ENCODE results near the gene PKM.

Gene PKM

DNA sequence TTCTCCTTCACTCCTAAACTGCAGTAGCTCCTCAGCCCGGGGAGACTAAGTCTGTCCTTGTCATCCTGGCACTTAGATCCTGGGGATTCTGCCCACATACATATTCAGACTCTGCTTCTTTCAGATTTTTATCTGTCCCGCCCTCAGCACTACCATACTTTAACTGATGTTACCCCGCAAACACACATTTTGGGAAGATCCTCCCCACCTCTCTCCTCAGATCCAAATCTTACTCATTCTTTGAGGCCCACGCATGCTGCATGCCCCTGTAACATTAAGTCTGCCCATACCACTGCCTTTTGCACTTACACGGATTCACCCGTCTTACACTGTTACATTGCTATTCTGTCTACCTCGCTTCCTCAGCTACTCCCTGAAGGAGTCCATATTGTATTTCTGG is 76.7 kb downstream of the PKM start:
- H3K4me3 ChIP-seq (replicated peaks in 1 of 2; ENCODE audit: low read depth in 2 of 2, low read length in 2 of 2), result no peak overlapping the region
- DNase-seq (ENCODE audit: low read depth in 2 of 2), result no peak
- TF ChIP-seq CTCF (IDR thresholded peaks at IDR 0.05; ENCODE audit: low read depth, low read length), result no peak

GRCh38 chr15:72153269-72154000 is 77.6 kb downstream of the PKM start:
- no peak for TF ChIP-seq CTCF (IDR thresholded peaks at IDR 0.05; ENCODE audit: low read depth, low read length)
- no peak for DNase-seq (ENCODE audit: low read depth in 2 of 2)
- H3K4me3 ChIP-seq (replicated peaks in 1 of 2; ENCODE audit: low read depth in 2 of 2, low read length in 2 of 2), result no peak overlapping the region

Measured in cardiac fibroblast (primary cell).